ENCODE results near the gene TIMM29.
"Not testable (repeated sequence)": the region's sequence is repeated elsewhere in the genome, so short reads cannot be mapped to it uniquely, and the experiment has no call there.

The TIMM29 gene

GRCh38 chr19:10912619-10913018 is 16.0 kb upstream of the TIMM29 start:
- DNase-seq (ENCODE audit: low read depth): no peak

DNA sequence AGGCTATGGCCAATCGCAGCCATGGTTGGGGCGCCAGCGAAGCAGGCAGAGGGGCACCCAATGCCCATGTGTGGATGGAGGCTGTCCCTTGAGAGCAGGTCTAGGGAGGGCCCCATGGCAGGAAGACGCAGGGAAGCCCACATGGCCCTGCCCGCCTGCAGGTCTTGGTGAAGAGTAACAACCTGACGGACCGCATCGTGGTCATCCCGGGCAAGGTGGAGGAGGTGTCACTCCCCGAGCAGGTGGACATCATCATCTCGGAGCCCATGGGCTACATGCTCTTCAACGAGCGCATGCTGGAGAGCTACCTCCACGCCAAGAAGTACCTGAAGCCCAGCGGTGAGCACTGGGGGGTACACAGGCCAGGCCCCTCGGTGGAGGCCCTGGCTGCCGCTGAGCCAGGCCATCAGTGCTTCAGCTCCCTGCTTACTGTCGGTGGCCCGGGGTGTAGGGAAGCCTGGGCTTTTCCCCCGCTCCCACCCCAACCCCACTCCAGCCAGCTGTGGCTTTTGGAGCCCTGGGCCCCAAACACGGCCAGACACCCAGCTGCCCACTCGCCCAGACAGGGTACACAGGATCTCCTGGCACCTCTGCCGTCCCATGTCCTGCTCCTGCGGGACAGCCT is 14.8 kb upstream of the TIMM29 start:
- DNase-seq (ENCODE audit: low read depth): no peak

DNA sequence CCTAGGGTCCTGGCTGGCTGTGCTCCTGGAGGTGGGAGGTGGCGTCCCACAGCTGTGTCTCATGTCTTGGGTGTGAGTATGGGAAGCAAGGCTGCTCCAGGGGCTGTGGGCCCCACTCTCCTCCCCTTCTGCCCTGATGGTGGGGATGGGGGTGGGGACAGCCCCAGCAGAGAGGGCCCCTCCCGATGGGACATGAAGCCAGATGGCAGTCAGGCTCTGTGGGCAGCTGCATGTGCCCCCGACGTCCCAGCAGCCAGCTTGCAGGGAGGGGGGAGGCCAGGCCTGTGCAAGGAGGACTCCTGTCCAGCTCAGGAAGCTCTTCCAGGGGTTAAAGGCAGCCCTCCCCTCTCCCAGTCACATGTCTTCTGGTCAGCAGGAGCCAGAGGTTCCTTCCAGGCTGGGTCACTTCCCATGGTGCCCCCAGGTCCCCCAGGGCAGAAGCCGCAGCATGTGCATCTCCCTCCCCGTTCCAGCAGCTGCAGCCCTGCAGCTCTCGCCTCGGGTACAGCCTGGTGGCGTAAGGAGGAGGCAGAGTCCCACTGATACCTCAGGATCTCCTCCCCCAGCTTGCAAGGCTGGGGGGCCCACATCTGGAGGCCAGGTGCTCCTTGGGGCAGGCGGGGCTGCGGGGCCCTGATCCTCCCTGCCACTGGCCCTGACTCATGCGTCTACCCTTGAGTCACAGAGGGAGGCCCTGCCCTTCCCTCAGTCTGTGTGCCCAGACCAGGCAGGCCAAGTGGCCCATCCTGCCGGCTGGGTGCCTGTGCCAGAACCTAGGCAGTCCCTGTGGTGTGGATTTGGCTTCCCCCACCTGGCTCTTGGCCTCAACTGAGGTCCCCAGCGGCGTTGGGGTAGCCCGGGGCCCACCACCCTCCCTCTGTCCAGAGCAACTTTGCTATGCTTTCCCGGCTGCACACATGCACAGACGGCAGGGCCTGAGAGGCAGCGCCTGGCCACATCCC is 13.2 kb upstream of the TIMM29 start:
- no peak for DNase-seq (ENCODE audit: low read depth)

GRCh38 chr19:10916602-10917001 is 12.0 kb upstream of the TIMM29 start:
- no peak for DNase-seq (ENCODE audit: low read depth)

DNA sequence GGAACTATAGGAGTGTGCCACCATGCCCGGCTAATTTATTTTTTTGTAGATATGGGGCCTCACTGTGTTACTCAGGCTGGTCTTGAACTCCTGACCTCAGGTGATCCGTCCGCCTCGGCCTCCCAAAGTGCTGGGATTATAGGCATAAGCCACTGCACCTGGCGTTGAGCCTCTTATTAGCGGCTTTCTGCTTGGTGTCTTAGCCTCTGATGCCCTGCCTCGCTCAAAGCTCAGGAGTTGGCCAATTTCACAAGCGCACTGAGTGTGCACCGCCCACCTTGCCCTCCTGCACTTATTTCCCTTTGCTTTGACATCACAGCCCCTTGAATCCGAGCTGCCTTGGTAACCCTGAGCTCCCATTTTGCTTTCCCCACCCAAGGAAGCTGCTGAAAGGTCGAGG is 10.3 kb upstream of the TIMM29 start:
- no peak for DNase-seq (ENCODE audit: low read depth)

GRCh38 chr19:10919352-10920287 is 9.0 kb upstream of the TIMM29 start:
- DNase-seq (ENCODE audit: low read depth): no peak

DNA sequence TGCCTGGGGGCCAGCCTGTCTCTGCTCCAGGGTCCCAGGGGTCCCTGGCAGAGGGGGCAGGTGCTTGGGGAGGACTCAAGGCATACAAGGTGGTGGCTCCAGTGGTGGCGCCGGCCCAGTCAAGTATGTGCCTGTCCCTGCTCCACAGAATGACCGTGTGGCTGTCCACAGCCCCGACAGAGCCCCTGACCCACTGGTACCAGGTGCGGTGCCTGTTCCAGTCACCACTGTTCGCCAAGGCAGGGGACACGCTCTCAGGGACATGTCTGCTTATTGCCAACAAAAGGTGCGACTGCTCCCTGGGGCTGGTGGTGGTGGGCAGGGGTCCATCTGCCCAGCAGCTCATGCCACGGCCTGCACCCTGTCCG is 8.3 kb upstream of the TIMM29 start:
- no peak for DNase-seq (ENCODE audit: low read depth)

DNA sequence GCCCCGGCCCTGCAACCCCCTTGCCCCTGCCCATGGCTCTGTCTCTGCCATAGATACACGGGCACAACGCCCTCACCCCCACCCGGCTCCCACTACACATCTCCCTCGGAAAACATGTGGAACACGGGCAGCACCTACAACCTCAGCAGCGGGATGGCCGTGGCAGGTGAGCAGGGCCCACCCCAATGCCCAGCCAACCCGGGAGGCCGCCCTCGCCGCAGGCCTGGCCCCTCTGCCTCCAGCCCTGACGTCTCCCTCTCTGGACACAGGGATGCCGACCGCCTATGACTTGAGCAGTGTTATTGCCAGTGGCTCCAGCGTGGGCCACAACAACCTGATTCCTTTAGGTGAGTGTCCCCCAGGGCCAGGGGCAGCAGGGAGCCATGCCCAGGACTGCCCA is 7.8 kb upstream of the TIMM29 start:
- DNase-seq (ENCODE audit: low read depth): no peak

GRCh38 chr19:10921199-10921909 is 7.3 kb upstream of the TIMM29 start:
- DNase-seq (ENCODE audit: low read depth): no peak

GRCh38 chr19:10921910-10922637 is 6.5 kb upstream of the TIMM29 start:
- no peak for DNase-seq (ENCODE audit: low read depth)

DNA sequence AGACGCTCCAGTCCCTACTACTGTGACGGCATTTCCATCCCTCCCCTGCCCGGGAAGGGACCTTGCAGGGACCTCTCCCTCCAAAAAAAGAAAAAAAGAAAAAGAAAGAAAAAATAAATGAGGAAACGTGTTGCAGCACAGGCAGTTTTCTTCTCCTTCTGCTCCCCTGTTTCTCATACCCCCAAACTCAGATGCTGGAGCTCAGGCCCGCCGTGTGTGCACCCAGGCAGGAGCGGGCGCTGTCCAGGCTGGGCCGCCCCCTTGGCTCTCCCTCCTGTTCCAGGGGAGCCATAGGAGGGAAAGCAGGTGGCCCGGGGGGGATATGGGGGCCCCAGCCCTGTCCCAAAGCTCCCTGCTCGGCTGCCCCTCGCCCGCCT is 6.0 kb upstream of the TIMM29 start:
- no peak for DNase-seq (ENCODE audit: low read depth)

GRCh38 chr19:10923260-10924112 is 5.1 kb upstream of the TIMM29 start:
- DNase-seq (ENCODE audit: low read depth): no peak

- no peak for DNase-seq (ENCODE audit: low read depth)
These were observed 4.0 kb upstream of the TIMM29 start for GRCh38 chr19:10924597-10924996.

GRCh38 chr19:10927730-10928562 is 665 bp upstream of the TIMM29 start:
- DNase-seq (ENCODE audit: low read depth): no peak

DNA sequence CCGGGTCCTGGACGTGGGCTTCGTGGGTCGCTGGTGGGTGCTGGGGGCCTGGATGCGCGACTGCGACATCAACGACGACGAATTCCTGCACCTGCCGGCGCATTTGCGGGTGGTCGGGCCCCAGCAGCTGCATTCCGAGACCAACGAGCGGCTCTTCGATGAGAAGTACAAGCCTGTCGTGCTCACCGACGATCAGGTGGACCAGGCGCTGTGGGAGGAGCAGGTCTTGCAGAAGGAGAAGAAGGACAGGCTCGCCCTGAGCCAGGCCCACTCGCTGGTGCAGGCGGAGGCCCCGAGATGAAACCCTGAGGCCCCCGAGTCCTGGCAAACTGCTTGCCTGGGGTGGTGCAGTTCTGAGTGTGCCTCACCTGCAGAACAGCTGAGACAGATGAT is 787 bp downstream of the TIMM29 start:
- DNase-seq (ENCODE audit: low read depth): no peak

DNA sequence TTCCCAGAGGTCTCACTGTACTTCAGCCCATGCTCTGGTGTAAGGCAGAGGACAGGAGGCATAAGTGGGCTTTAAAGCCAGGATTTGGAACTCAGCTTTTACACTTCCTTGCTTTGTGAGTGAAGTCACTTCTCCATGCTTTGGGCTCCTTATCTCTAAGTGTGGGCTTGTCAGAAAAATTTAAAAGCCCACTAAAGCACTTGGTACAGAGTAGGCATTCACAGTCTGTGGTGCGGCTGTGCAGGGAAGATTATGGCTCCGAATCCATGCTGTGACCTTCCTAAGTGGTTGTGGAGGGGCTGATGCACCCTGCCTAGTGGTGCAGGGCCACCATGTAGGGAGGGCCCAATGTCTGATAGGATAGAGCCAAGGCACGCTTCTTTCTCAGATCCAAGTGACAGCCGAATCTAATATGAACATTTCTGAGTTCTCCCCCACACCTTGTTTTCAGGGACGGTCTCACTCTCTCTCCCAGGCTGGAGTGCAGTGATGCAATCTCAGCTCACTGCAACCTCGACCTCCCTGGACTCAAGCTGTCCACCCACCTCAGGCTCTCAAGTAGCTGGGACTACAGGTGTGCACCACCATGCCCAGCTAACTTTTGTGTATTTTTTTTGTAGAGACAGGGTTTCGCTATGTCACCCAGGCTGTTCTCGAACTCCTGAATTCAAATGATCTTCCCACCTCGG is 6.9 kb downstream of the TIMM29 start:
- DNase-seq (ENCODE audit: low read depth): no peak

DNA sequence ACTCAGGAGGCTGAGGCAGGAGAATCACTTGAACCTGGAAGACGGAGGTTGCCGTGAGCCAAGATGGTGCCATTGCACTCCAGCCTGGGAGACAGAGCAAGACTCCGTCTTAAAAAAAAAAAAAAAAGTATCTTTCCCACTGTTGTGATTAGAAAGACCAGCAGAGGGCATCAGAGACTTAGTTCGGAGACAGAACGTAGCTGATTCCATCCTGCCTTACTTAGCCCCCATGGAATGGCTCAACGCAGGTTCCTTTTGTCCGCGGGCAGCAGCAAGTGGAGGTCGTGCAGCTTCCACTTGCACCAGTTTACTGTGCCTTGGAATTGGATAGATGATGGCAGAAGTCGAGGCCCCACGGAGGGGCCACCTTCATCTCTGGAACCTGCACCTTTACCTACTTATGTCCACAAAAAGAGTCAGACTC is 8.1 kb downstream of the TIMM29 start:
- DNase-seq (ENCODE audit: low read depth): no peak

DNA sequence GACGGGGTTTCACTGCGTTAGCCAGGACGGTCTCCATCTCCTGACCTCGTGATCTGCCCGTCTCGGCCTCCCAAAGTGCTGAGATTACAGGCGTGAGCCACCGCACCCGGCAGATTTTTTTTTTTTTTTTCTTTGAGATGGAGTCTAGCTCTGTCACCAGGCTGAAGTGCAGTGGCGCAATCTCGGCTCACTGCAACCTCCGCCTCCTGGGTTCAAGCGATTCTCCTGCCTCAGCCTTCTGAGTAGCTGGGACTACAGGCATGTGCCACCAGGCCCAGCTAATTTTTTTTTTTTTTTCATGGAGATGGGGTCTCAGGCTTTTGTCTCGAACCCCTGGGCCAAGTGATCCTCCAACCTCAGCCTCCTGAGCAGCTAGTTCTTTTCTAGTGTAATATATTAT is 13.0 kb downstream of the TIMM29 start:
- not testable (repeated sequence) for DNase-seq (ENCODE audit: low read depth)

DNA sequence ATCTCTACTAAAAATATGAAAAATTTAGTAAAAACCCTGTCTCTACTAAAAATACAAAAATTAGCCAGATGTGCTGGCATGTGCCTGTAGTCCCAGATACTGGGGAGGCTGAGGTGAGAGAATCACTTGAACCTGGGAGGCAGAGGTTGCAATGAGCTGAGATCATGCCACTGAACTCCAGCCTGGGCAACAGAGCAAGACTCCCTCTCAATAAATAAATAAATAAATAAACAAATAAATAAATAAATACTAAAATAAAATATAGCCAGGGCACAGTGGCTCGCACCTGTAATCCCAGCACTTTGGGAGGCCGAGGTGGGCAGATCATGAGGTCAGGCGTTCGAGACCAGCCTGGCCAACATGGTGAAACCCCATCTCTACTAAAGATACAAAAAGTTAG is 14.8 kb downstream of the TIMM29 start:
- DNase-seq (ENCODE audit: low read depth): not testable (repeated sequence)
